B cell (primary cell): ENCODE data around the gene TCHHL1. TPM values are rescaled to one million over a fixed set of nuclear protein-coding genes. Genes with fewer than 3 reads are reported as not detected.

ENCODE experiments used
- ATAC-seq: fragments of 200-7000 bp; cut with Tn5 transposase; one replicate; pipeline ENCODE4 v1.10.0; 2021; ENCODE audit warnings: low read depth, mild to moderate bottlenecking, moderate number of reproducible peaks, moderate library complexity
- CTCF ChIA-PET: fragments of 350-600 bp; sonication (Branson Sonifier 250); formaldehyde crosslinking; loops from one replicate; lab custom pipeline; 2021; ENCODE audit warnings: antibody characterized with exemption, inconsistent platforms; lab: Charles Lee
- POLR2A ChIA-PET: fragments of 350-600 bp; sonication (Branson Sonifier 250); formaldehyde crosslinking; loops from one replicate; lab custom pipeline; 2021; ENCODE audit warnings: antibody characterized with exemption; lab: Charles Lee
- DNase-seq: peaks from one replicate; pipeline ENCODE4 v3.0.0; 2013
- H2AFZ ChIP-seq: 2 replicates; pipeline ENCODE4 v1.6.1; 2012; ENCODE audit warnings: mild to moderate bottlenecking, low read depth, low read length; ENCODE audit not compliant: insufficient read depth, poor library complexity, severe bottlenecking
- H3K27ac ChIP-seq, 2 donors: 1 replicate in 1 of 2; 2 replicates in 1 of 2; pipeline ENCODE4 v1.5.1; 2012 to 2013; ENCODE audit warnings: low read length in 2 of 2, mild to moderate bottlenecking in 2 of 2, moderate library complexity in 1 of 2
- H3K27me3 ChIP-seq, 4 experiments: fragments of 200-600 bp in 1 of 4; sonication (generic) in 1 of 4; replicated peaks in 1 of 4; 1 replicate in 2 of 4; 2 replicates in 2 of 4; pipeline versions ENCODE4 v1.6.1 to v1.7.0; 2013 to 2016; ENCODE audit warnings: low read length in 3 of 4, mild to moderate bottlenecking in 2 of 4, mixed read lengths in 1 of 4, moderate library complexity in 1 of 4; ENCODE audit not compliant: insufficient read depth in 4 of 4, control insufficient read depth in 3 of 4; ENCODE audit errors: control extremely low read depth in 1 of 4
- H3K36me3 ChIP-seq, 2 experiments: replicated peaks in 1 of 2; 1 replicate in 1 of 2; 2 replicates in 1 of 2; pipeline versions ENCODE4 v1.6.1 to v1.7.1; 2013; ENCODE audit warnings: low read length in 1 of 2; ENCODE audit not compliant: insufficient read depth in 2 of 2, control insufficient read depth in 1 of 2; ENCODE audit errors: control extremely low read depth in 1 of 2, extremely low read depth in 1 of 2
- H3K4me1 ChIP-seq, 2 donors: fragments of 200-600 bp in 1 of 2; sonication (generic) in 1 of 2; 1 replicate in 1 of 2; 2 replicates in 1 of 2; pipeline versions ENCODE4 v1.5.1 to v1.6.1; 2013 to 2017; ENCODE audit warnings: low read length in 2 of 2; ENCODE audit not compliant: control insufficient read depth in 2 of 2, insufficient read depth in 2 of 2
- H3K4me2 ChIP-seq: replicated peaks from 2 replicates; pipeline ENCODE3; 2012; ENCODE audit warnings: mild to moderate bottlenecking, low read depth, low read length; ENCODE audit not compliant: poor library complexity, severe bottlenecking
- H3K4me3 ChIP-seq, 5 experiments: fragments of 200-600 bp in 1 of 5; sonication (generic) in 1 of 5; 1 replicate in 3 of 5; 2 replicates in 2 of 5; pipeline versions ENCODE4 v1.5.1 to v1.7.0; 2011 to 2016; ENCODE audit warnings: low read length in 4 of 5, mild to moderate bottlenecking in 4 of 5, low read depth in 2 of 5, control low read depth in 1 of 5, moderate library complexity in 1 of 5; ENCODE audit not compliant: insufficient read depth in 1 of 5; ENCODE audit errors: control extremely low read depth in 1 of 5, extremely low read depth in 1 of 5
- H3K79me2 ChIP-seq: fragments of 200-600 bp; sonication (generic); one replicate; pipeline ENCODE4 v1.6.0; 2016; ENCODE audit warnings: low read length; ENCODE audit not compliant: control insufficient read depth, insufficient read depth
- H3K9ac ChIP-seq: fragments of 200-600 bp; sonication (generic); 2 replicates; pipeline ENCODE4 v1.6.1; 2017; ENCODE audit warnings: mild to moderate bottlenecking, low read length, moderate library complexity
- H3K9me3 ChIP-seq, 3 donors: one replicate each; pipeline versions ENCODE4 v1.6.1 to v1.7.1; 2013; ENCODE audit warnings: low read length in 2 of 3; ENCODE audit not compliant: control insufficient read depth in 2 of 3, insufficient read depth in 1 of 3; ENCODE audit errors: control extremely low read depth in 1 of 3
- H4K20me1 ChIP-seq: 2 replicates; pipeline ENCODE4 v1.6.0; 2012; ENCODE audit warnings: mild to moderate bottlenecking, low read length; ENCODE audit not compliant: insufficient read depth, control insufficient read depth, poor library complexity, severe bottlenecking
- H3K27ac Mint-ChIP-seq: one replicate; pipeline ENCODE4 v1.8.0; 2021; ENCODE audit warnings: mixed read lengths
- H3K27me3 Mint-ChIP-seq: one replicate; pipeline ENCODE4 v1.8.0; 2021; ENCODE audit warnings: mixed read lengths
- H3K4me1 Mint-ChIP-seq: one replicate; pipeline ENCODE4 v1.8.0; 2021; ENCODE audit warnings: mixed read lengths
- H3K4me3 Mint-ChIP-seq: one replicate; pipeline ENCODE4 v1.8.0; 2021; ENCODE audit warnings: mixed read lengths
- H3K9me3 Mint-ChIP-seq: one replicate; pipeline ENCODE4 v1.8.0; 2022; ENCODE audit warnings: mixed read lengths; ENCODE audit not compliant: insufficient read depth
- EZH2 ChIP-seq: IDR thresholded peaks from 2 replicates; pipeline ENCODE4 v1.6.1; 2012; ENCODE audit warnings: borderline replicate concordance, low read depth, mild to moderate bottlenecking, moderate library complexity, low read length; ENCODE audit not compliant: insufficient read depth, poor library complexity, severe bottlenecking
- WGBS: methylation state at CpG from one replicate; pipeline ENCODE4 v1.1.5; 2013; ENCODE audit warnings: missing lambda C conversion rate; ENCODE audit not compliant: insufficient coverage; 5-methylcytosine and 5-hydroxymethylcytosine counted together
- intact Hi-C: fragments of 100-400 bp; cut with micrococcal nuclease; formaldehyde crosslinking; loops from one replicate; pipeline ENCODE4 v1.10.0; 2022
- polyA plus RNA-seq: library from polyadenylated mRNA; depleted of rRNA; stranded (reverse); fragments of >200 nt; gene quantifications from 2 replicates; pipeline ENCODE4 v1.2.3, GENCODE V29; 2012
- total RNA-seq, 2 donors: library from RNA; stranded (reverse); fragments of 120-200 nt in 1 of 2; gene quantifications; 1 replicate in 1 of 2; 2 replicates in 1 of 2; pipeline versions ENCODE4 v1.2.3 to v1.2.4, GENCODE V29; 2013 to 2022
- TF ChIP-seq, protein P1 (sequence below): fragments of 200-600 bp; IDR thresholded peaks from one replicate; pipeline ENCODE4 v1.8.0; 2022; ENCODE audit warnings: antibody characterized with exemption, mild to moderate bottlenecking

The TCHHL1 gene
- total and polyA plus RNA-seq, 2 donors (not counting 1 experiment from before 2014, with no cell fraction given) = not detected

GRCh38 chr1:152049291-152050083 is 39.4 kb downstream of the TCHHL1 start:
- intact Hi-C loops = loop anchor here (5.0 kb wide), 1 partner anchor 257 kb away; the partner anchor contains the start of gene TDRKH
- DNase-seq = no peak
- Mint-ChIP-seq H3K27ac (no peak overlapping the region), H3K4me3 (no peak overlapping the region), H3K27me3 (peaks cover 17% of the 10 kb centered on the region), H3K9me3 (no peaks in the 10 kb centered on the region), H3K4me1 (peaks cover 16% of the 10 kb centered on the region)
- ChIA-PET POLR2A (interaction anchor here (0.6 to 1.1 kb wide), 4 partner anchors 10 to 1941 kb away, joined by 3 to 4 read pairs (median 3); no protein-coding TSS in a partner anchor), CTCF (interaction anchor here (0.7 to 3.8 kb wide), 6 partner anchors 15 to 409 kb away, joined by 3 to 35 read pairs (median 4); no protein-coding TSS in a partner anchor)
- H3K9me3 ChIP-seq = peaks cover 0 to 8% (median 0%) of the 10 kb centered on the region in 3 donors
- no peak overlapping the region for H3K4me2 ChIP-seq
- 100% methylated on average over 2 of the region's 8 CpGs for WGBS
- no peaks in the 10 kb centered on the region for H4K20me1 ChIP-seq
- H3K27ac ChIP-seq = no peak overlapping the region
- H2AFZ ChIP-seq = no peak overlapping the region
- TF ChIP-seq EZH2 = no peak
- TF ChIP-seq, protein P1, sequence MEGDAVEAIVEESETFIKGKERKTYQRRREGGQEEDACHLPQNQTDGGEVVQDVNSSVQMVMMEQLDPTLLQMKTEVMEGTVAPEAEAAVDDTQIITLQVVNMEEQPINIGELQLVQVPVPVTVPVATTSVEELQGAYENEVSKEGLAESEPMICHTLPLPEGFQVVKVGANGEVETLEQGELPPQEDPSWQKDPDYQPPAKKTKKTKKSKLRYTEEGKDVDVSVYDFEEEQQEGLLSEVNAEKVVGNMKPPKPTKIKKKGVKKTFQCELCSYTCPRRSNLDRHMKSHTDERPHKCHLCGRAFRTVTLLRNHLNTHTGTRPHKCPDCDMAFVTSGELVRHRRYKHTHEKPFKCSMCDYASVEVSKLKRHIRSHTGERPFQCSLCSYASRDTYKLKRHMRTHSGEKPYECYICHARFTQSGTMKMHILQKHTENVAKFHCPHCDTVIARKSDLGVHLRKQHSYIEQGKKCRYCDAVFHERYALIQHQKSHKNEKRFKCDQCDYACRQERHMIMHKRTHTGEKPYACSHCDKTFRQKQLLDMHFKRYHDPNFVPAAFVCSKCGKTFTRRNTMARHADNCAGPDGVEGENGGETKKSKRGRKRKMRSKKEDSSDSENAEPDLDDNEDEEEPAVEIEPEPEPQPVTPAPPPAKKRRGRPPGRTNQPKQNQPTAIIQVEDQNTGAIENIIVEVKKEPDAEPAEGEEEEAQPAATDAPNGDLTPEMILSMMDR = no peak
- H3K4me3 ChIP-seq = no peak overlapping the region
- no peaks in the 10 kb centered on the region for H3K36me3 ChIP-seq
- H3K4me1 ChIP-seq = peaks cover 17 to 19% of the 10 kb centered on the region in 2 donors
- no peak for ATAC-seq
- H3K27me3 ChIP-seq = peaks cover 0 to 9% (median 0%) of the 10 kb centered on the region in 4 experiments
- no peaks in the 10 kb centered on the region for H3K79me2 ChIP-seq
- no peak overlapping the region for H3K9ac ChIP-seq
